NCI-H2171 treated with DMSO at 0.1 percent for 48 hours (cell line): ENCODE data around the gene M6PR.
"Not testable (repeated sequence)": the region's sequence is repeated elsewhere in the genome, so short reads cannot be mapped to it uniquely, and the experiment has no call there.

ENCODE experiments used
- DNase-seq: peaks from one replicate; lab custom pipeline; 2025; lab: John Stamatoyannopoulos, UW

M6PR gene

DNA sequence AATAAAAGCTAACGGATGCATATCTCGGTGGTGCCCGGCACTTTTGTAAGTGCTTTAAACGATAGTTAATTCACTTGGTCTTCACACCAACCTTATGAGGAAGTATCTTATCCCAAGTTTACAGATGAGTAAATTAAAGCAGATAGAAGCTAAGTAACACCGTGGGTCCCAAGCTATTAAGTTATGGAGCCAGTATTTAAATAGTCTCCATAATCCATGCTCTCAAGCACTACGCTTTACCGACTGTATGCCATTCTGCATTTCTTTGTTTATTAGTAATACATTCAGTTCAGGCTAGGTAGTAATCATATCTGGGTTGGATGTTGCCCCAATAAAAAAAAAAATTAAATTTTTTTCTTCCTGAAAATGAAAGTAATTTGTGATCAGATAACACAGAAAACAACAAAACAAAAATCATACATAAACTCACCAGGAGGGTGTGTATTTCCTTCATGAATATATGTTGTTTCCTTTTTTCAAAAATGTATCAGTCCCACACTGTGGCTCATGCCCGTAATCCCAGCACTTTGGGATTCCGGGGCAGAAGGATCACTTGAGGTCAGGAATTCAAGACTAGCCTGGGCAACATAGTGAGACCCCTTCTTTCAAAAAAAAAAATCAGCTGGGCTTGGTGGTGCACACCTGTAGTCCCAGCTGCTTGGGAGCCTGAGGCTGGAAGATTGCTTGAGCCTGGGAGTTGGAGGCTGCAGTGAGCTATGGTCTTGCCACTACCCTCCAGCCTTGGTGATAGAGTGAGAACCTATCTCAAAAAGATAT is 1.4 kb upstream of the M6PR start:
- no peak for DNase-seq

DNA sequence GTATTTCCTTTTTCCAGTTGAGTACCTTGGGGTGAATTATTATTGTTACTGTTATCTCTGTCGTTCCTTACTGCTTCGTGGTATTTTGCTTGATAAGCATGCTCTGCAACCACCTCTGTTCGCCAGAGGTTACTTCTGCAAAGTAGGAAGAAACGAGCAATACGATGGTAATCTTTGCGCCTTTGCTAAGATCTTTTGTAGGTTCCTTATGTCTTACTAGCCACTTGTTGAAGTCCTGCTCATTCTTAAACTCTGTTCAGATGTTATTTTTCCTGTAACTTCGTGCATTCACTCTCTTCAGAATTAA is 729 bp upstream of the M6PR start:
- no peak for DNase-seq

DNA sequence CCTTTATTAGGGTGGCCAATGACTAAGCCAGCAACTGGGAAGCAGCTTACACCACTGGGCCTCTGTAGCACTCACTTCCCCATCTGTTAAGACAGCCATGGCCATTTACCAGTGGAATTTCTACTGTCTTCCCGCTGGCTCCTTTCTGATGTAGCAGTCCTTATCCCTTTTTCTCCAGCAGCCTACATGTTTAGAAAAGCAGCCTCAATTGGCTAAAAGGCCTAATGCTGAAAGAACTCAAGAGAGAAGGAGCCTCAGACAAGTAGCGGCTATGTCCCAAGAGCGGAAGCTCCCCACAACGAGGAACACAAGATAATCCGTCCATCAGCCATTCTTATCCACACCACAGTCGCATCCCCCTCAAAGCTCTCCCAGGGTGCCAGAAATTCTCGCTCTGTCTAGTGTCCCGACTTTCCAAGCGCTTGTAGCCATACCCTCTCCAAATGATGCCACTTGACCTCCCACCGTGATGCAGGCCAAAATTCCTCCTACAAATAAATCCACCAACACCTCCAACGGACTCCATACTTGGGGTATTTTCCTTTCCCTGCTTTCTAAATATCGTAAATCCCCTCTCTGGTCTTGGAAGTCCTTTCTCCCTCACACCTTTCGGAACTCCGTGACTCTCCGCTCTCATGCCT is 624 bp downstream of the M6PR start:
- peak; percentile 4 for DNase-seq

DNA sequence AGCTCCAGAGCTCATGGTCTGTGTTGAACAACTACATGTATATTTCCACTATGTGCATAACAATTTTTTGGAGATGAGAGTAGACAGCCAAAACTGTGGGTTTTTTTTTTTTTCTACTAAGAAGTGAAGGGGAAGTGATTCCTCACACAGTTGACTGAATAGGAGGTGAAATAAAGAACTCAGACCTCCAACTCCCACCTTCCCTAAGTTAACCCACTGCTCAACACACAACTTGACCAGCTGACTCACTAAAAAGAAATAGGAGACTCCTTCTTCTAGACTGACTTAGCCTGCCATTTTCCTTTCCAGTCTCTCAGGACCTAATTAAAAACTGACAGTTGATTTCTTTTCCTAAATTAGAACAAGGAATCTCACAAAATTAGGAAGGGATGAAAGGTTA is 1.7 kb downstream of the M6PR start:
- DNase-seq = no peak

DNA sequence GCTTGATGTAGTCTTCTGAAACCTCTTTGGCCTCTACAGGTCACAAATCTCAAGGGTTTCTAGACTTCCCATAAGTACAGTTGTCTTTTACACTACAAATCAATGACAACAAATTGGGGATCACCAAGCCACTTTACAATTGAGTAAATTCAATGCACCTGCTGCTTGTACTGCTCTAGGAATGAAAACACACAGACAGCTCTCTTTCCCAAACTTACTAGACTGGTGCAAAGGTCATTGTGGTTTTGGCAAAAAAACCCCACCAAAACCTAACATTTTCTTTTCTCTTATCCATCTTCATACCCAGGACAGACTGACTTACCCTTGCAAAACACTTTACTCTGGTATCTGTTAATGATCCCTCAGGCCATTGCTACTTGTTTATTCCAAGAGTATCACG is 2.7 kb downstream of the M6PR start:
- DNase-seq = no peak

DNA sequence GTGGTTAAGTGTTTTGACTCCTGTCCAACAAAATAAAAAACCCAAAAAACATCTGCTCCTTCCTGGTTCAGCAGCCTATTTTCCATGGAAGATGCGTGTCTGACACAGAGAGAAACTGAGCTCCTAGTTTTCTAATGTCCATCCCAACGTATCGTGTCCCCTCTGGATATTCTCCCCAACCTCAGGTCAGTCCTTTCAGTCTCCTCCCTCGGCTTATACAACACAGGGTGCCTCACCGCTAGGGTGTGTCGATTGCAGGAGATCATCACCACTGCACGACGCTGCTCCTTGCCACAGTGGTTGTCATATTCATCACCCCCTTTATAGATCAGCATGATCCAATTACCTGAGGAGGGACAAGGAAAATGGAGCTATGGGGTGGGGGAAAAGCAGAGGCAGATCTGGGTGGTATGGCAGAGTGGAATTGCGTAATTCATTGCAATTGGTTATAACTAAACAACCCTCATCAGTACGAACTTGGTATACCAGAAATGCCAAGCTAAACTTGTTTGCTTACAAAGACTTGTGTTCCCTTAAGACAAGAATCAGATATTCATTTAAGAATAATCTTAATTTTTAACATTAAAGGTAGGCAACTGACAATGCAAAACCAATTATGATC is 5.8 kb downstream of the M6PR start:
- DNase-seq = no peak

DNA sequence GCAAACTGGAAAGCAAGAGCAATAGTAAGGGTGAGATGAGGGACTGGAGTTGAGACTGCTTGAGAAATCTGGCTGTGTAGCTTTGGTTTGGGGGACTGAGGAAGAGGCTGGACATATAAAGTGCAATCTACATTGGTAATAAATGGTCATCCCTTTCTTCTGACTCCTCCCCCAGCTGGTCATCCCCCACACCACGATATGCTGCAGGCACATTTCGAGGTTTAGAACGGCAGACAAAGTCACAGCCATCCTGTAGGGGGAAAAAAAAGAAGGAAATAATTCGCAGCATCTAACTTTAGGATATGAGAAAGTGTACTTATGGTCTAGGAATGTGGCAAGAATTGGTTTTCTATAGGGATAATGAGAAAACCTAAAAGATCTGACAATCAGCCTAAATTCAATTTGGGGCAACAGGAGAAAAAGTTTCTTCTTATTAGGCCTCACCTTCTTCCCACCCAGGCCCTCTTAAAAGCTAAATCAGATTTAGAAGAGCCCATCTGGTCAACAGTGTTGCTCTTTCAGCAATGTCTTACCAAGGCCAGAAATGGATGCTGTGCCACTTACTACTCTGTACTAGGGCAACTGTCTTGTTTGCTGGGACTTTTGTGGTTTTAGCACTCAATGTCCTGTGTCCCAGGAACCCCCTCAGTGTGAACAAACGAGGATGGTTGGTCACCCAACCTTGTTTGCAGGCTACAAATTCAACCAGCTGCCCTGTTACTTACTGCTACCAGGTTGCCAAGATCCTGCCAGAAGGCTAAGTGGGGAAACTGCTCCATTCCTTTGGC is 7.6 kb downstream of the M6PR start:
- DNase-seq = no peak

DNA sequence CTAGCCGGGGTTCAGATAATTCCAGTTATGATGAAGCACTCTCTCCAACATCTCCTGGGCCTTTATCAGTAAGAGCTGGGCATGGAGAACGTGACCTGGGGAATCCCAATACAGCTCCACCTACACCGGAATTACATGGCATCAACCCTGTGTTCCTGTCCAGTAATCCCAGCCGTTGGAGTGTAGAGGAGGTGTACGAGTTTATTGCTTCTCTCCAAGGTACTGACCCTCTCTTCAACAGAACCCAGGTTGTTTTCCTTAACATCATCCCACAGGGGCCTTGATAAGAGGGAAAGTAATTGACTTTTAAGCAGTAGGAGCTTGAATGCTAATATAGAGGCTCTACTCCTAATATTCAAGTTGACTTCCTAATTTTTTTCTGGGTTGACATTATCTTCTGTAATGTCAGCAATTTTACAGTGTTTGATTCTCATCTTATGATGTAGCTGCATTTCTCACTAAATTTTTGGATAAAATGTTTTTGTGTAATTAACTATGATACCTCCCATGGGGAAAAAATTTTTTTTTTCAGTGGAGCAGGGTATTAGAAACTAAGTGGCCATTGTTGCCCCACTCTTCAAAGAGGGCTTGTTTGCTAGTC is 11.5 kb downstream of the M6PR start:
- not testable (repeated sequence) for DNase-seq

DNA sequence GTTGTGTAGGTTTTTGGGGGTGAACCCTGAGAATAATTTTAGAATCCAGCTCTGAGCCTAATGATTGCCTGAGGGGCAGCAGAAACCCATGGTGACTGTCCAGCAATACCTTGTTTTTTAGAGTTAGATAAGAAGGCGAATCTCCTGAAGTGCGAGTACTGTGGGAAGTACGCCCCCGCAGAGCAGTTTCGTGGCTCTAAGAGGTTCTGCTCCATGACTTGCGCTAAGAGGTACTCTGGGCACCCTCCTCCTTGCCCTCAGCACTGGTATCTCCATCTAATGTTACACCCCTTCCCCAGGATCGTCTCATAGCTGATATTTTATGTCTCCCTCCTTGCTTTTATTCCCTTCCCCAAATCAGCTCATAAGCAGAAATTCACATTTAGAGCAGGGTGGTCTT is 12.7 kb downstream of the M6PR start:
- DNase-seq = no peak

DNA sequence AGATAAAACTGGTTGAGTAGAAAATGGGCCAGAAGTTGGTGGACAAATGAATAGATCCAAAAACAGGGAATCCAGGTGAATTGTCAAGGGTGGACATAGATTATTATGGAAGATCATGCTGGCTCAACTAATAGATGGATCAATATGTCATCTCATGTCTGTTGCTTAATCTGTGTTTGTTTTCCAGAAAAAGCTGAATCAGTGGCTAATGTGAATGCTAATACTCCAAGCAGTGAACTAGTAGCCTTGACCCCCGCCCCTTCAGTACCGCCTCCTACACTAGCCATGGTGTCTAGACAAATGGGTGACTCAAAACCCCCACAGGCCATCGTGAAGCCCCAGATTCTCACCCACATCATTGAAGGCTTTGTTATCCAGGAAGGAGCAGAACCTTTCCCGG is 15.4 kb downstream of the M6PR start:
- DNase-seq = not testable (repeated sequence)

DNA sequence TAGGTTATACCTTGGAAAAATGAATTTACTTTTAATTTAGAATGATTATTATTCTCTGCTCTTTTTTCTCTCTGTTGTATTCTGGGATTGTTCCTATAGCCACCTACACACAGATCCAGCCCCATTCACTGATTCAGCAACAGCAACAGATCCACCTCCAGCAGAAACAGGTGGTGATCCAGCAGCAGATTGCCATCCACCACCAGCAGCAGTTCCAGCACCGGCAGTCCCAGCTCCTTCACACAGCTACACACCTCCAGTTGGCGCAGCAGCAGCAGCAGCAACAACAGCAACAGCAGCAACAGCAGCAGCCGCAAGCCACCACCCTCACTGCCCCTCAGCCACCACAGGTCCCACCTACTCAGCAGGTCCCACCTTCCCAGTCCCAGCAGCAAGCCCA is 17.0 kb downstream of the M6PR start:
- not testable (repeated sequence) for DNase-seq

DNA sequence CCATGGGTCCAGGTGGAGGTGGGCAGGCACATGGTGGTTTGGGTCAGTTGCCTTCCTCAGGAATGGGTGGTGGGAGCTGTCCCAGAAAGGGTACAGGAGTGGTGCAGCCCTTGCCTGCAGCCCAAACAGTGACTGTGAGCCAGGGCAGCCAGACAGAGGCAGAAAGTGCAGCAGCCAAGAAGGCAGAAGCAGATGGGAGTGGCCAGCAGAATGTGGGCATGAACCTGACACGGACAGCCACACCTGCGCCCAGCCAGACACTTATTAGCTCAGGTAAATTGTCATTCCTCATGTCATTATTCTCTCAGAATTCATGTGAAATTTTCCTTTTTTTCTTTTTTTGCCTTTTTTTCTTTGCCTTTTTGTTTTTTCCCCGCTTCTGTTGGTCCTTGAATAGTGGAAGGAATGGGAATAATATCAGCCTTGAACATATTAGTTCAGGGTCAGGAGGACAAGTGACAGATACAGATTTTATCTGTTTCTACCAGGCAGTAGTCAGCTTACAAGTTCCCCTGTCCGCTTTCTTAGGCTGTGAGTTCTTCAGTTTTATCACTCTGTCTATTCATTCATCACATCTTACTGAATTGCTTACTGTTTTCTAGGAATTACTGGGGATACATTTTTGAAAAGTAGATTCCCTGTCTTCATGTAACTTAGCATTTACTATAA is 18.7 kb downstream of the M6PR start:
- DNase-seq = not testable (repeated sequence)

DNA sequence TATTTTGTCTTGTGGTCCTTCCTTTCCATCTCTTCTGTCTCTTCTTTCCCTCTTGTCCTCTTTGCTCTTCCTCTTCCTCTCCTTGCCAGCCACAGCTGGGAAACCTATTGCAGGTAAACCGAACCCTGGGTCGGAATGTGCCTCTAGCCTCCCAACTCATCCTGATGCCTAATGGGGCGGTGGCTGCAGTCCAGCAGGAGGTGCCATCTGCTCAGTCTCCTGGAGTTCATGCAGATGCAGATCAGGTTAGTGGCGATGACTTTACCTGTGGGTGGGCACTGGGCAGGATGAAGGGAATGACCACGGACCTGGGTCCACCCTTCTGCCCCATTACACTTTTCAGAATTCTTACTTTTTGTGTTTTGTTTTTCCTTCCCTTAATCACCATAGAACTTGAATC is 26.9 kb downstream of the M6PR start:
- DNase-seq = no peak

DNA sequence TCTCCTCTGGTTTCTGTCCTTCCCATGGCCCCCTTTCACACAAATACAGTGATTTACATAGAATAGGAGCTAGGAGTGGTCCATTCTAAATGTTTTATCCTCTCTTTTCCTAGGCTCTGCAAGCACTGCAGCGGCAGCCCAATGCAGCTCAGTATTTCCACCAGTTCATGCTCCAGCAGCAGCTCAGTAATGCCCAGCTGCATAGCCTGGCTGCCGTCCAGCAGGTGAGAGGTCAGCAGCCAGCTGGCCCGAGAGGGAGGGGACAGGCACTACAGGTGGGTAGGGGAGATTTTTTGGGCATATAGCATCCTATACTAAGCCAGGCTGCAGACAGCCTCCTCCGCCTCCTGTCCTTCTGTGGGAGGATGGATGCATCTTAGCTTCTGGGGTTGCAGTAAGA is 29.8 kb downstream of the M6PR start:
- not testable (repeated sequence) for DNase-seq

DNA sequence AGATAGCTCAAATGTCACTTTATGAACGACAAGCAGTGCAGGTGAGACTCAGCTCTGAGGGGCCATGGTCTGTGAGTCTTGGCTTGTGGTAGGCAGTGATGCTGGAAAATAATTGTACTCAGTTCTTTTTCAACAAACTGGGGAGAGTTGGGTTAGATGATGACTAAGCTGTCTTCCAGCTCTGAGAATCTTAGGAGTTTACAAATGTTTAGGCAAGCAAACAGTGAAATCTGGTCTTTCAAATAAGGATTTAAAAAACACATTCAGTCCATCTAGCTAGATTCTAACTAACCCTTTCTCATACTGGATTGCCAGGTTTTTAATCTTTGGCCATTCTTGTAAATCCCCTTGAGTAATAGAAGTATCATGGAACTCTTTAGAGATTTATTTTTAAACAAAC is 31.7 kb downstream of the M6PR start:
- DNase-seq = no peak

DNA sequence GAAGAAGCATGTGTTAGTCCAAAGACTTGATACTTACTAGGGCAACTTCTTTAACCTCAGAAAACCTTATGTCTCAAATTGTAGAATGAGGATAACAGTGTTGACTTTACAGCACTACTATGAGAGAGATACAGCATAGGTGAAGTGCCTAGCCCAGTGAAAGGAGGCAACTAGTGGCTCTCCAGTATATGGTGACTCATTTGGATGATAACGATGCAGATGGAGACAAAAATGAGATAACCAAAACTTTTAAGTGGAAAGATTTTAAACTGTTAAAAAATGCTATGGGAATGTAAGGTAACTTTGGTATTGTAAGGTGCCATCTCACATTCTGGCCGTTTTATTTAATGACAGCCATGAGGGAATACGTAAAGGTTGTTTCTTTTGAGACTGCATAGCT is 32.4 kb downstream of the M6PR start:
- no peak for DNase-seq

DNA sequence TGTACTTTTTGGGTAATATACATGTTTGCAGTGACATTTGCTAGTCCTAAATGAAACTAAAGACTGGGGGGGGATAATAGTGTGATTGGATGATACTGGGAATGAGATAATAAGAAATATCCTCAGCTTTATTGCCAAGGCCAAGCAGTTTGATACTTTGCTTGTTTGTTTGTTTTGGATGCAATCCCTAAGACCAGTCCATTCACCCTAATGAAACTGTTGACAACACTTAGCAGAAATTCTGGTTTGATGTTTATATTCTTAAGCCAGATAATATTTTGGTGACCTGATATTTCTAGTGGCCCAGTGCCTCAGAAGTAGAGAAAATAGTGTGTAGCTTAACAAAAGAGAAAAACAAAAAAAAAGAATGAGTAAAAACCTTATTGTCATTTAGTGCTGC is 33.3 kb downstream of the M6PR start:
- no peak for DNase-seq

DNA sequence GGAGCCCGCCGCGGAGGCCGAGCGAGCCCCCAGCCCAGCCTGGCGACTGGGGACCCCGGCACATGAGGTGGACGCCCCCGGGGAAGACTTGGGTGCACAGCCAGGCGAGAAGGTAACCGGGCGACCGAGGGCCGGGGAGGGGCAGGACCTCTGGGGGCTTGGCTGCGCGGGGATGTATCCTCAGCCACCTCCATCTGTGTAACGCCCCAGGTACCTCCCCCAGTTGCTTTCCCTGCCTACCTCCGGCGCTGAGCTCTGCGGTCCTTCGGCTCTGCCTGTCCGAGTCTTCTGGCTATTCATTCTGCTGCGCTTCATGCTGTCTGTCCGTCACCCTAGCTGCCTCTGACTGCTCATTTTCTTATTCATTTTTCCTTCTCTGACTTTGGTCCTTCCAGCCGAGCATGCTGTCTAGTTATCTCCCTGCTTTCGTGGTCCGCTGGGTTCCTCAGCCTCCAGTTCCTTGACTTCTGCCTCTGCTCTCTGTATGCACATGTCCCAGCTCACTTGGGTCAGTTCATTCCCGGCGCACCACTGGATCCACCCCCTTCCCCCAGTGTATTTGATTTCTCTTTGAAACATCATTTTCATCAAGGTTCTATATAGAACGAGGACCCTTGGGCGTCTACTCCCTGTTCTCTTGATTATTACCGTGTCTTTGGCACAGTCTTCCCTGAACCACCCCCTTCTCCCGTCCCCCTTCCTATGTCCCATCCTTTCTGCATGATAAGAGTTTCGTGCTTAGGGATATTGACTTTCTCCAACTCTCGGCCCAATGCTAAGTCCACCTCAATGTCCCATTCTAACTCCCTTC is 34.5 kb downstream of the M6PR start:
- DNase-seq = peak; percentile 34

DNA sequence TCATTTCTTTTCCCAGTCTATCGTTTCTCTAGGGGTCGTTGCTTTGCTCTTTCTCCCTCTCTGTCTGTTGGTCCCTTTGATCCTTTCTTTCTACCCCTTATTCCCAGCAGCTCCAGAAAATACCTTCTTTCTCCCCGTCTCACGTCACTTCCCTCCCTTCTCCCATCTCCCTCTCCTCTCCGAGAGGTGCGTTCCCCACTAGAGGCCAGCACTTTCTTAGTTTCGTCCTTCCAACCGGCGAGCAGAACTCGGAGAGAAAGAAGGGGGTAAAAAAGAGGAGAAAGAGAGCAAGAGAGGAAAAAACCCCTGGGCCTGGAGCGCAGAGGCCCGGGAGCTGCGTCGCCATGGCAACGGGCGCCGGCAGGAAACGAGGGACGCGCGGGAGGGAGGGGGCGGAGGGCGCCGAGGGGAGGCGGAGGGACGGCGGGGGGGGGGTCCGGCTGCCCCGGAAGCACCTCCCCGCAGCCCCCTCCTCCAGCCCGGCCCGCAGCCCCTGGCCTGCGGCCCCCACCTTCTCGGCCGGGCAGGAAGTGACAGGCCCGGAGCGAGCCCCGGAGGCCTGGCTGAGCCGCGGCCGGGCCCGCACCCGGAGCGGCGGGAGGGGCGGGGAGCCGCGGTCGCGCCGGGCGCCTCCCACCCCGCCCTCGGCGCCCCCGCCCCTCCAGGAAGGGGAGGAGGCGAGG is 35.3 kb downstream of the M6PR start, which contains the start of gene PHC1:
PHC1 (plus strand) TSS at position 477 of the 683 bp plus-strand sequence. CDS start 3,169 bp downstream, outside the sequence.
- DNase-seq = peak; percentile 67

DNA sequence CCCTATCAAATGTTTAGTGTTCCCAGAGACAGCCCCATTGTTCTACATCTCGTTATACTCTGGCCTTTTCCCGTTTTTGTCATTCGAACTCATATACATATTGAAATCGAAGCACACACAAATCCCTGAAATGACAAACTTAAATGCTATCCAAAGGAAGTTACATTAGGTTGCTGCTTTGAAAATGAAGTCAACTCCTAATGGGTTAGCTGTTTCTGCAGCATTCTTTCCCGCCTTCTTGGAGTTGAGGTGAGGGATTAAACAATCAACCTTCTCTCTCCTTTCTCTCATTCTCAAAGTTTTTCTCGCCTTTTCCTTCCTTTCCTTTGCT is 35.8 kb downstream of the M6PR start:
- DNase-seq = no peak
